ENCODE measurements around the gene PFDN1. TPM values are rescaled to one million over a fixed set of nuclear protein-coding genes. Genes with fewer than 3 reads are reported as not detected.
A peak's percentile ranks its signal among the peaks of the same experiment; 100 is the strongest.

PFDN1 gene
- total RNA-seq, 1 experiment from 2014 or later: 54.4 TPM

GRCh38 chr5:140222416-140222815 is 80.5 kb downstream of the PFDN1 start:
- Histone ChIP-seq H3K9me3 (ENCODE audit: control insufficient read depth, insufficient read depth, low read depth, low read length) (no peaks in the 10 kb centered on the region), H3K27ac (ENCODE audit: low read length) (no peak overlapping the region), H3K36me3 (ENCODE audit: control insufficient read depth, insufficient read depth, low read length) (no peaks in the 10 kb centered on the region), H3K4me1 (ENCODE audit: control insufficient read depth, insufficient read depth, low read length) (peaks cover 12% of the 10 kb centered on the region), H3K4me3 (ENCODE audit: low read depth in 2 of 2, low read length in 2 of 2) (no peak overlapping the region), H3K27me3 (ENCODE audit: control insufficient read depth, insufficient read depth, low read length) (no peaks in the 10 kb centered on the region)
- ChIA-PET POLR2A (no interaction called here), CTCF (no interaction called here)
- ATAC-seq (no peak), DNase-seq (ENCODE audit: low read depth, low spot score) (no peak)
- in situ Hi-C loops (cut with HindIII; ENCODE audit: low pct_unique_long_range_greater_than_20kb, low sequenced_read_pairs) (no loop called here), intact Hi-C loops (cut with micrococcal nuclease; ENCODE audit: unreplicated experiment) (no loop called here)
- no peak for TF ChIP-seq TCF7L2 (IDR thresholded peaks at IDR 0.05; ENCODE audit: low read depth, low read length)
- TF ChIP-seq SIN3A (IDR thresholded peaks at IDR 0.05; ENCODE audit: borderline replicate concordance, insufficient read depth, low read depth, low read length): no peak
- no peak for TF ChIP-seq REST (IDR thresholded peaks at IDR 0.05; ENCODE audit: insufficient read depth in 1 of 2, low read depth in 2 of 2, low read length in 1 of 2)
- no peak for TF ChIP-seq CTCF (IDR thresholded peaks at IDR 0.05)
- no peak for TF ChIP-seq POLR2AphosphoS5 (IDR thresholded peaks at IDR 0.05; ENCODE audit: low read depth, low read length)
- BruUV-seq (replicated peaks): no TSS peak

GRCh38 chr5:140221697-140222223 is 81.1 kb downstream of the PFDN1 start:
- H3K27ac ChIP-seq (ENCODE audit: low read length): no peak overlapping the region
- BruUV-seq (replicated peaks): no TSS peak
- TF ChIP-seq CTCF (IDR thresholded peaks at IDR 0.05): no peak
- TF ChIP-seq REST (IDR thresholded peaks at IDR 0.05; ENCODE audit: insufficient read depth in 1 of 2, low read depth in 2 of 2, low read length in 1 of 2): no peak
- TF ChIP-seq POLR2AphosphoS5 (IDR thresholded peaks at IDR 0.05; ENCODE audit: low read depth, low read length): no peak
- TF ChIP-seq SIN3A (IDR thresholded peaks at IDR 0.05; ENCODE audit: borderline replicate concordance, insufficient read depth, low read depth, low read length): no peak
- no peak for TF ChIP-seq TCF7L2 (IDR thresholded peaks at IDR 0.05; ENCODE audit: low read depth, low read length)
- no peaks in the 10 kb centered on the region for H3K36me3 ChIP-seq (ENCODE audit: control insufficient read depth, insufficient read depth, low read length)
- intact Hi-C loops (cut with micrococcal nuclease; ENCODE audit: unreplicated experiment): no loop called here
- DNase-seq (ENCODE audit: low read depth, low spot score) (peak; percentile 51), ATAC-seq (no peak)
- H3K4me3 ChIP-seq (ENCODE audit: low read depth in 2 of 2, low read length in 2 of 2): no peak overlapping the region
- CTCF ChIA-PET: no interaction called here
- H3K9me3 ChIP-seq (ENCODE audit: control insufficient read depth, insufficient read depth, low read depth, low read length): no peaks in the 10 kb centered on the region
- peaks cover 12% of the 10 kb centered on the region for H3K4me1 ChIP-seq (ENCODE audit: control insufficient read depth, insufficient read depth, low read length)
- H3K27me3 ChIP-seq (ENCODE audit: control insufficient read depth, insufficient read depth, low read length): no peaks in the 10 kb centered on the region
- POLR2A ChIA-PET: no interaction called here
- in situ Hi-C loops (cut with HindIII; ENCODE audit: low pct_unique_long_range_greater_than_20kb, low sequenced_read_pairs): no loop called here
